WTC11 (cell line): ENCODE results near the gene RMDN3. TPM values are rescaled to one million over a fixed set of nuclear protein-coding genes. Genes with fewer than 3 reads are reported as not detected.

Source experiments
- ATAC-seq: fragments of 200-7000 bp; cut with Tn5 transposase; 2 replicates; pipeline ENCODE4 v1.10.0; 2021; ENCODE audit warnings: mild to moderate bottlenecking, moderate library complexity
- CTCF ChIA-PET: fragments of 300-600 bp; sonication (Branson Sonifier 250); formaldehyde crosslinking; loops from one replicate; lab custom pipeline; 2021; ENCODE audit warnings: antibody characterized with exemption; lab: Charles Lee
- POLR2A ChIA-PET: fragments of 350-600 bp; sonication (Branson Sonifier 250); formaldehyde crosslinking; loops from one replicate; lab custom pipeline; 2021; ENCODE audit warnings: antibody characterized with exemption; lab: Charles Lee
- DNase-seq: peaks from one replicate; pipeline ENCODE4 v3.0.0; 2021; ENCODE audit warnings: low spot score
- H3K27ac Mint-ChIP-seq: 2 replicates; pipeline ENCODE4 v1.8.0; 2021; ENCODE audit warnings: mixed read lengths
- H3K27me3 Mint-ChIP-seq: 2 replicates; pipeline ENCODE4 v1.8.0; 2021; ENCODE audit warnings: low read depth, mild to moderate bottlenecking, moderate library complexity, mixed read lengths
- H3K36me3 Mint-ChIP-seq: 2 replicates; pipeline ENCODE4 v1.8.0; 2021; ENCODE audit warnings: mixed read lengths
- H3K4me1 Mint-ChIP-seq: 2 replicates; pipeline ENCODE4 v1.8.0; 2022; ENCODE audit warnings: mixed read lengths
- H3K4me3 Mint-ChIP-seq: 2 replicates; pipeline ENCODE4 v1.8.0; 2021; ENCODE audit warnings: mild to moderate bottlenecking, moderate library complexity, mixed read lengths
- H3K9me3 Mint-ChIP-seq: 2 replicates; pipeline ENCODE4 v1.8.0; 2021; ENCODE audit warnings: mixed read lengths
- ELF4 ChIP-seq: sonication (generic); formaldehyde crosslinking; IDR thresholded peaks from 2 replicates; pipeline ENCODE4 v1.8.1; 2022; ENCODE audit warnings: low read depth, mild to moderate bottlenecking, moderate library complexity, missing genetic modification reagents
- ERG ChIP-seq: fragments of 250-450 bp; sonication (Bioruptor Pico); IDR thresholded peaks from 2 replicates; pipeline ENCODE4 v1.8.0; 2021; ENCODE audit warnings: mild to moderate bottlenecking
- ETV6 ChIP-seq: sonication (generic); formaldehyde crosslinking; IDR thresholded peaks from 2 replicates; pipeline ENCODE4 v1.8.1; 2022; ENCODE audit warnings: mild to moderate bottlenecking, missing genetic modification reagents
- FOXK1 ChIP-seq: sonication (generic); formaldehyde crosslinking; IDR thresholded peaks from 2 replicates; pipeline ENCODE4 v1.8.0; 2022; ENCODE audit warnings: mild to moderate bottlenecking, moderate library complexity, missing genetic modification reagents
- HMGA2 ChIP-seq: fragments of 250-450 bp; sonication (Bioruptor Pico); IDR thresholded peaks from 2 replicates; pipeline ENCODE4 v1.4.0; 2021; ENCODE audit warnings: mild to moderate bottlenecking, moderate library complexity
- JUN ChIP-seq: sonication (generic); formaldehyde crosslinking; IDR thresholded peaks from 2 replicates; pipeline ENCODE4 v1.8.0; 2023; ENCODE audit warnings: mild to moderate bottlenecking, missing genetic modification reagents
- NR1H2 ChIP-seq: sonication (generic); formaldehyde crosslinking; IDR thresholded peaks from 2 replicates; pipeline ENCODE4 v1.9.0; 2021; ENCODE audit warnings: mild to moderate bottlenecking, moderate library complexity, missing genetic modification reagents
- NR2C2 ChIP-seq: sonication (generic); formaldehyde crosslinking; IDR thresholded peaks from 2 replicates; pipeline ENCODE4 v1.8.0; 2022; ENCODE audit warnings: mild to moderate bottlenecking, missing genetic modification reagents
- OVOL2 ChIP-seq: fragments of 250-450 bp; sonication (Bioruptor Pico); IDR thresholded peaks from 2 replicates; pipeline ENCODE4 v1.9.0; 2021; ENCODE audit warnings: mild to moderate bottlenecking, borderline replicate concordance
- SMAD4 ChIP-seq: sonication (generic); formaldehyde crosslinking; IDR thresholded peaks from 2 replicates; pipeline ENCODE4 v1.8.0; 2022; ENCODE audit warnings: mild to moderate bottlenecking, missing genetic modification reagents
- TEAD4 ChIP-seq: sonication (generic); formaldehyde crosslinking; IDR thresholded peaks from 2 replicates; pipeline ENCODE4 v1.8.0; 2022; ENCODE audit warnings: mild to moderate bottlenecking, missing genetic modification reagents
- ZNF671 ChIP-seq: fragments of 250-450 bp; sonication (Bioruptor Pico); IDR thresholded peaks from 2 replicates; pipeline ENCODE4 v1.8.0; 2021; ENCODE audit warnings: mild to moderate bottlenecking
- ZSCAN18 ChIP-seq: fragments of 250-450 bp; sonication (Bioruptor Pico); IDR thresholded peaks from 2 replicates; pipeline ENCODE4 v2.1.2; 2022; ENCODE audit warnings: mild to moderate bottlenecking, moderate library complexity
- total RNA-seq: library from RNA; stranded (reverse); gene quantifications from 3 replicates; pipeline ENCODE4 v1.2.3, GENCODE V29; 2021
- TF ChIP-seq, protein P1 (sequence below): sonication (generic); formaldehyde crosslinking; IDR thresholded peaks from 2 replicates; pipeline ENCODE4 v1.8.0; 2023; ENCODE audit warnings: mild to moderate bottlenecking, missing genetic modification reagents
- TF ChIP-seq, protein P2 (sequence below): sonication (generic); formaldehyde crosslinking; IDR thresholded peaks from 2 replicates; pipeline ENCODE4 v1.8.0; 2023; ENCODE audit warnings: missing genetic modification reagents
- TF ChIP-seq, protein P3 (sequence below): sonication (generic); formaldehyde crosslinking; conservative IDR thresholded peaks from 2 replicates; pipeline ENCODE4 v1.8.1; 2022; ENCODE audit warnings: mild to moderate bottlenecking, missing genetic modification reagents
- TF ChIP-seq, protein P4 (sequence below): sonication (generic); formaldehyde crosslinking; IDR thresholded peaks from 2 replicates; pipeline ENCODE4 v1.8.1; 2023; ENCODE audit warnings: mild to moderate bottlenecking, missing genetic modification reagents, borderline replicate concordance
- TF ChIP-seq, protein P5 (sequence below): sonication (generic); formaldehyde crosslinking; IDR thresholded peaks from 2 replicates; pipeline ENCODE4 v1.8.1; 2023; ENCODE audit warnings: mild to moderate bottlenecking, moderate library complexity, missing genetic modification reagents
- TF ChIP-seq, protein P6 (sequence below): sonication (generic); formaldehyde crosslinking; IDR thresholded peaks from 2 replicates; pipeline ENCODE4 v1.8.0; 2022; ENCODE audit warnings: mild to moderate bottlenecking, missing genetic modification reagents
- TF ChIP-seq, protein P7 (sequence below): sonication (generic); formaldehyde crosslinking; IDR thresholded peaks from 2 replicates; pipeline ENCODE4 v1.8.1; 2022; ENCODE audit warnings: low read depth, mild to moderate bottlenecking, moderate library complexity, missing genetic modification reagents, borderline replicate concordance

RMDN3 gene
- total RNA-seq, 1 experiment from 2014 or later, result 22.8 TPM

DNA sequence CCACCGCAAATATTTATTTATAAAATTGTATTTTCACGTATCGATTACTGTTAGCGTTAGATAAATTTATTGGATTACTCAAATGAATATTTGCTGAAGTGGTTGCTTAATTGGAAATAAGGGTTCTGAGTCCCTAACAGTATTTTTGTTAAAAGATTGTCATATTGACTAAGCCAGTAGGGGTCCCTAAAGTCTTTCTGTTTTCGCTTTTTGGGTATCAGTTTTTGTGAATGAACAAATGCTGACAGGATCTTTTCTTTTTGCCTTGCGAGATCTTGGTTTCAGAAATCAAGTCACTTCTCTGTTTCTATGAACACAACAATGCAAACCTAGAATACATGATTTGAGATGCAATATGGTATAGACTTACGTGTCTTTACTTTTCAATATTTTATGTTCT is 53.0 kb downstream of the RMDN3 start (continued):
- TF ChIP-seq, protein P1, sequence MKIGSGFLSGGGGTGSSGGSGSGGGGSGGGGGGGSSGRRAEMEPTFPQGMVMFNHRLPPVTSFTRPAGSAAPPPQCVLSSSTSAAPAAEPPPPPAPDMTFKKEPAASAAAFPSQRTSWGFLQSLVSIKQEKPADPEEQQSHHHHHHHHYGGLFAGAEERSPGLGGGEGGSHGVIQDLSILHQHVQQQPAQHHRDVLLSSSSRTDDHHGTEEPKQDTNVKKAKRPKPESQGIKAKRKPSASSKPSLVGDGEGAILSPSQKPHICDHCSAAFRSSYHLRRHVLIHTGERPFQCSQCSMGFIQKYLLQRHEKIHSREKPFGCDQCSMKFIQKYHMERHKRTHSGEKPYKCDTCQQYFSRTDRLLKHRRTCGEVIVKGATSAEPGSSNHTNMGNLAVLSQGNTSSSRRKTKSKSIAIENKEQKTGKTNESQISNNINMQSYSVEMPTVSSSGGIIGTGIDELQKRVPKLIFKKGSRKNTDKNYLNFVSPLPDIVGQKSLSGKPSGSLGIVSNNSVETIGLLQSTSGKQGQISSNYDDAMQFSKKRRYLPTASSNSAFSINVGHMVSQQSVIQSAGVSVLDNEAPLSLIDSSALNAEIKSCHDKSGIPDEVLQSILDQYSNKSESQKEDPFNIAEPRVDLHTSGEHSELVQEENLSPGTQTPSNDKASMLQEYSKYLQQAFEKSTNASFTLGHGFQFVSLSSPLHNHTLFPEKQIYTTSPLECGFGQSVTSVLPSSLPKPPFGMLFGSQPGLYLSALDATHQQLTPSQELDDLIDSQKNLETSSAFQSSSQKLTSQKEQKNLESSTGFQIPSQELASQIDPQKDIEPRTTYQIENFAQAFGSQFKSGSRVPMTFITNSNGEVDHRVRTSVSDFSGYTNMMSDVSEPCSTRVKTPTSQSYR (CRISPR knock-in tag), result no peak
- TF ChIP-seq, protein P2, sequence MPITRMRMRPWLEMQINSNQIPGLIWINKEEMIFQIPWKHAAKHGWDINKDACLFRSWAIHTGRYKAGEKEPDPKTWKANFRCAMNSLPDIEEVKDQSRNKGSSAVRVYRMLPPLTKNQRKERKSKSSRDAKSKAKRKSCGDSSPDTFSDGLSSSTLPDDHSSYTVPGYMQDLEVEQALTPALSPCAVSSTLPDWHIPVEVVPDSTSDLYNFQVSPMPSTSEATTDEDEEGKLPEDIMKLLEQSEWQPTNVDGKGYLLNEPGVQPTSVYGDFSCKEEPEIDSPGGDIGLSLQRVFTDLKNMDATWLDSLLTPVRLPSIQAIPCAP (CRISPR knock-in tag), result no peak
- TF ChIP-seq, protein P3, sequence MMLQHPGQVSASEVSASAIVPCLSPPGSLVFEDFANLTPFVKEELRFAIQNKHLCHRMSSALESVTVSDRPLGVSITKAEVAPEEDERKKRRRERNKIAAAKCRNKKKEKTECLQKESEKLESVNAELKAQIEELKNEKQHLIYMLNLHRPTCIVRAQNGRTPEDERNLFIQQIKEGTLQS, result no peak

GRCh38 chr15:40697916-40698315 is 57.1 kb downstream of the RMDN3 start:
- CTCF ChIA-PET, result no interaction called here
- ATAC-seq (no peak), DNase-seq (no peak)
- peaks cover 10% of the 10 kb centered on the region for H3K4me1 Mint-ChIP-seq
- POLR2A ChIA-PET, result no interaction called here
- H3K4me3 Mint-ChIP-seq, result no peak overlapping the region
- H3K27ac Mint-ChIP-seq, result no peak overlapping the region
- no peaks in the 10 kb centered on the region for H3K9me3 Mint-ChIP-seq
- H3K27me3 Mint-ChIP-seq, result no peaks in the 10 kb centered on the region
- H3K36me3 Mint-ChIP-seq, result peaks cover 43% of the 10 kb centered on the region
- TF ChIP-seq JUN (CRISPR knock-in tag) (no peak), SMAD4 (CRISPR knock-in tag) (no peak), ZSCAN18 (no peak), OVOL2 (CRISPR knock-in tag) (no peak), ZNF671 (no peak), ELF4 (CRISPR knock-in tag) (no peak), HMGA2 (CRISPR knock-in tag) (no peak), ETV6 (CRISPR knock-in tag) (no peak), TEAD4 (no peak), ERG (CRISPR knock-in tag) (no peak), FOXK1 (no peak), NR2C2 (CRISPR knock-in tag) (no peak), NR1H2 (CRISPR knock-in tag) (no peak)
- TF ChIP-seq, protein P4, sequence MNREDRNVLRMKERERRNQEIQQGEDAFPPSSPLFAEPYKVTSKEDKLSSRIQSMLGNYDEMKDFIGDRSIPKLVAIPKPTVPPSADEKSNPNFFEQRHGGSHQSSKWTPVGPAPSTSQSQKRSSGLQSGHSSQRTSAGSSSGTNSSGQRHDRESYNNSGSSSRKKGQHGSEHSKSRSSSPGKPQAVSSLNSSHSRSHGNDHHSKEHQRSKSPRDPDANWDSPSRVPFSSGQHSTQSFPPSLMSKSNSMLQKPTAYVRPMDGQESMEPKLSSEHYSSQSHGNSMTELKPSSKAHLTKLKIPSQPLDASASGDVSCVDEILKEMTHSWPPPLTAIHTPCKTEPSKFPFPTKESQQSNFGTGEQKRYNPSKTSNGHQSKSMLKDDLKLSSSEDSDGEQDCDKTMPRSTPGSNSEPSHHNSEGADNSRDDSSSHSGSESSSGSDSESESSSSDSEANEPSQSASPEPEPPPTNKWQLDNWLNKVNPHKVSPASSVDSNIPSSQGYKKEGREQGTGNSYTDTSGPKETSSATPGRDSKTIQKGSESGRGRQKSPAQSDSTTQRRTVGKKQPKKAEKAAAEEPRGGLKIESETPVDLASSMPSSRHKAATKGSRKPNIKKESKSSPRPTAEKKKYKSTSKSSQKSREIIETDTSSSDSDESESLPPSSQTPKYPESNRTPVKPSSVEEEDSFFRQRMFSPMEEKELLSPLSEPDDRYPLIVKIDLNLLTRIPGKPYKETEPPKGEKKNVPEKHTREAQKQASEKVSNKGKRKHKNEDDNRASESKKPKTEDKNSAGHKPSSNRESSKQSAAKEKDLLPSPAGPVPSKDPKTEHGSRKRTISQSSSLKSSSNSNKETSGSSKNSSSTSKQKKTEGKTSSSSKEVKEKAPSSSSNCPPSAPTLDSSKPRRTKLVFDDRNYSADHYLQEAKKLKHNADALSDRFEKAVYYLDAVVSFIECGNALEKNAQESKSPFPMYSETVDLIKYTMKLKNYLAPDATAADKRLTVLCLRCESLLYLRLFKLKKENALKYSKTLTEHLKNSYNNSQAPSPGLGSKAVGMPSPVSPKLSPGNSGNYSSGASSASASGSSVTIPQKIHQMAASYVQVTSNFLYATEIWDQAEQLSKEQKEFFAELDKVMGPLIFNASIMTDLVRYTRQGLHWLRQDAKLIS (CRISPR knock-in tag), result no peak
- TF ChIP-seq, protein P1 (CRISPR knock-in tag), result no peak
- TF ChIP-seq, protein P5, sequence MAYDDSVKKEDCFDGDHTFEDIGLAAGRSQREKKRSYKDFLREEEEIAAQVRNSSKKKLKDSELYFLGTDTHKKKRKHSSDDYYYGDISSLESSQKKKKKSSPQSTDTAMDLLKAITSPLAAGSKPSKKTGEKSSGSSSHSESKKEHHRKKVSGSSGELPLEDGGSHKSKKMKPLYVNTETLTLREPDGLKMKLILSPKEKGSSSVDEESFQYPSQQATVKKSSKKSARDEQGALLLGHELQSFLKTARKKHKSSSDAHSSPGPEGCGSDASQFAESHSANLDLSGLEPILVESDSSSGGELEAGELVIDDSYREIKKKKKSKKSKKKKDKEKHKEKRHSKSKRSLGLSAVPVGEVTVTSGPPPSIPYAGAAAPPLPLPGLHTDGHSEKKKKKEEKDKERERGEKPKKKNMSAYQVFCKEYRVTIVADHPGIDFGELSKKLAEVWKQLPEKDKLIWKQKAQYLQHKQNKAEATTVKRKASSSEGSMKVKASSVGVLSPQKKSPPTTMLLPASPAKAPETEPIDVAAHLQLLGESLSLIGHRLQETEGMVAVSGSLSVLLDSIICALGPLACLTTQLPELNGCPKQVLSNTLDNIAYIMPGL (CRISPR knock-in tag), result no peak
- TF ChIP-seq, protein P6, sequence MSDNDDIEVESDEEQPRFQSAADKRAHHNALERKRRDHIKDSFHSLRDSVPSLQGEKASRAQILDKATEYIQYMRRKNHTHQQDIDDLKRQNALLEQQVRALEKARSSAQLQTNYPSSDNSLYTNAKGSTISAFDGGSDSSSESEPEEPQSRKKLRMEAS (CRISPR knock-in tag), result no peak
- TF ChIP-seq, protein P7, sequence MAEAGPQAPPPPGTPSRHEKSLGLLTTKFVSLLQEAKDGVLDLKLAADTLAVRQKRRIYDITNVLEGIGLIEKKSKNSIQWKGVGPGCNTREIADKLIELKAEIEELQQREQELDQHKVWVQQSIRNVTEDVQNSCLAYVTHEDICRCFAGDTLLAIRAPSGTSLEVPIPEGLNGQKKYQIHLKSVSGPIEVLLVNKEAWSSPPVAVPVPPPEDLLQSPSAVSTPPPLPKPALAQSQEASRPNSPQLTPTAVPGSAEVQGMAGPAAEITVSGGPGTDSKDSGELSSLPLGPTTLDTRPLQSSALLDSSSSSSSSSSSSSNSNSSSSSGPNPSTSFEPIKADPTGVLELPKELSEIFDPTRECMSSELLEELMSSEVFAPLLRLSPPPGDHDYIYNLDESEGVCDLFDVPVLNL (CRISPR knock-in tag), result no peak
